ENCODE measurements around the gene CDH20.

CDH20 gene

DNA sequence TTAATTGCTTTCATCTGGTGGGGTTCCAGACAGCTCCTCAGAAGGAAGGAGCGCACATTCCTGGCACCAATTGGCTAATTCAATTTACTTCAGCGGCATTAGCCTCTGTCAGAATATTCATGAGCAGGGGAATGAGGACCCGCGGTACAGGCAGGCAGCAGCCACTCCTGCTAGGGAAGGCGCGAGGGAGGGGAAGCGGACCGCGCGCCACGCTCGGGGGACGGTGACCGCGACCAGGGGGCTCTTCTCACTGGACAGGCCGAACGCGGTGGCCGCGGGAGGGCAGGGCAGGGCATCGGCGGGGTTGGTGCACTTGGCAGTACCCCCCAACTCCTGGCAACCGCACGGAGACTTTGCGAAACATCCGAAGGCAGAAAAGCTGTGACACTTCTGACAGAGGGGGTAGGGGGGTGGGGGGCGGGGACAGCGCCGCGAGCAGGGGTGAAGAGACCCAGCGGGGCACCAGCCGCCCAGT lies at the start of gene CDH20:
Gene CDH20 (plus strand): TSS at position 160 of the 475 bp plus-strand sequence.
- no peak for DNase-seq

DNA sequence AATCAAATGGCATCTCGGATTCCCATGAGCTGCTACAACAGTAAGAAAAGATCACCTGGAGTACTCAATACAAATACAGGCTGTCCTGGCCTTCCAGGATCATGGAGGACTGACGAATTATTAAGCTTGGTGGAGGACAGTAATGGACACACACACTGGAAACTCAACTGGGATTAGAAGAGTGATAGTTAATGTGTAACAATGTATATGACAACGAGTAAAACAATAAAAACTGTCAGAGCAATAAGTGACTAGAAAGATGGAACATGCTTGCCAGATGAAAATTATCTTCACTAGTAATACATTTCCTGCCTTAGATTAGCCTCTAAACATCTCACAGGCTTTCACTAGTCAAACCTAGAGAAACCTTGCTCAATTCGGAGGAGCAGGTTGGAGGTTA lies 49.2 kb upstream of the CDH20 start:
- no peak for DNase-seq

DNA sequence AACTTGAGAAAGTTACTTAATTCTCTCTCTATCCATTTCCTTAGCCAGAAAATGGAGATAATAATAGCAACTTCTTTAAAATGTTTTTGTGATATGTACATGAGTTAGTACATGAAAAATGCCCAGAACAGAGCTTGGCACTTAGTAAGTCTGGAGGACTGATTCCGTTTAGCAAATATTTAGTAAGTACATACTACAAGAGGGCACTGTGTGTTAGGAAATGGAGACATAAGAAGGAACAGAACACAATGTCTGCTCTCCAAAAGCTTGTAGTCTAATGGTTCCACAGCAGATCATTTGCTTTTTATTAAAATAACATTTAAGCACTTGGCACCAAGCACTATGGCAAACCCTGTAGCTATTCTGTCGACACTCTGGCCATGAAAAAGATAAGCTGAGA lies 47.5 kb upstream of the CDH20 start:
- DNase-seq, result no peak

DNA sequence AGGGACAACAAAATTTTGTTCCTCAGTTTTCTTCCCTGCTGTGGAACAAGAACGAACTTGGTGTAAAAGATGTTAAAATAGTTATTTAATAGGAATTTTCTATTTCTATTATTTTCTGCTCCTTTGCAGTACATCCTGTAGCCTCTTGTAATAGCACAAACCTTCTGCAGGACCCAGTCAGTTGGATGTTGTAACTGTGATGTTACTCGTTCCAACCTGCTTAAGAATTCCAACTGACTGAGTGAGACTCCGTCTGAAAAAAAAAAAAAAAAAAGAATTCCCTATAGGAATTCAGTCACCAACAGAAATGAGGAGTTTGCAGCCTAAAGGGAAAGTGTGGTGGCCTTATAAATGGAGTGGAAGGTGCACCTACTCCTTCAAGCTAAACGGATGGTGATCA lies 46.4 kb upstream of the CDH20 start:
- no peak for DNase-seq

DNA sequence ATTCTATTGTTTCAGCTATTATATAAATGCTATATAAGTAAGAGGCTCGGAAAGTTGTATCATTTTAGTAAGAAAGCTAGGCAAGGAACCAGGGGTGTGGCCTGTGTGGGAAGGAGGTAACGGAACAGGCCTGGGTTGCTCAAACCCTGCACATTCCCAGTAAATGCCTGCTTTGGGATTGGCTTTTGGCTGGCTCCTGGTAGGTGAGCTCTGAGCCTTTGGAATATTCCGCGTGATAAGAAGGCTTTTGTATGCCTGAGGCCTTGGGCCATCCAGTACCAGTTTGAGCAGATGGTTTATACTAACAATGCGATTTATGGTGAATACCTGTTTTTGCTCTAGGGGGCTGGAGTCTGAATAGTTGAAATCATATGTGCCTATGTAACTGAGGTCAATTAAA lies 42.6 kb upstream of the CDH20 start:
- no peak for DNase-seq

DNA sequence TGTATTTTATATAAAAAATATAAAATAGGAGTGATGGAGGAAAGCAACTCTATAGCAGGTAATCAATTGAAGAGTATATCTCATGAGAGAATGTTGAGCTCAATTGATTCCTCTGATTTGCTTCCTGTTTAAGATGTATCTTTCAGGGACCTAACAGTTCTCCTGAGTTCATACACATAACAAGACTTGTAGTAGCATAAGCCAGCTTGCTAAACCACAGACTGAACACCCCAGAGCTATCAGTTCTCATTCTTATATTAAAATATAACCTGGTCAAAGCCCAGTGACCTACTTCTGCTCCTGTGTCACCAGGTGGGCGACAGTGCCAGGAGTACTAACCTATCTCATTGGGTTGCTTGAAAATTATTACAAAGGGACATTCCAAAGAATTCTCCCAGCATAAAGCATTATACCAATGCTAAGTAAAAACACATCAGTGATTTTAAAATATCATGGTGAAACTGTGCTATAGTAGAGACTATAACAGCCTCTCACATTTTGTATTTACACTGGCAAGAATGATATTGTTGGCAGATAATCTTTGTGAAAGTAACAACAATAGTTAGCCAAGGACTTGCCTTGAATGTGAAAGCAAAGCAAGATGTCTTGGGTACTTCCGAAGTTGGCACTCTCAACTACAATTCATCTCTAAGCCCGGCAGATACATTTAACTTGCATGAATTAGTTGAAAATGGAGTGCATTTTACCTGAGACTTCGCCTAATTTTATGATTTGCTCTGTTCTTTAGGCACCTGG lies 40.8 kb upstream of the CDH20 start:
- no peak for DNase-seq

DNA sequence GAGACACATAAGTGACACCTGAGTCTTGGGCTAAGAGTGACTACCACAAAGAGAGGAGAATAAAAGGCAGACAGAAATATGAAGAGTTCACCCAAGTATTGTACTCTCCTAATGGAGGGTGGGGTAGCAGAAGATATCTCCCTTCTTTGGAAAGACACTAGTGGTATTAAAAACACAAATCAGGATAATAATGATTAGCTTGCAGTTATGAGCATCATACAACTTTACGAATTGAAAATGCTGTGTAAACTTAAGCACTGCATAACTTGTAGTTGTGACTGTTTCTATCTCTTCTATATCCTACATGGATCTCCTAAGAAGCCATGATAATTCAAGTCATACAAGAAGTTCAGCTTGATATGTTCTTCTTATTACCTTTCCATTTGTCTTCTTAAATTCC lies 38.1 kb upstream of the CDH20 start:
- DNase-seq, result no peak

DNA sequence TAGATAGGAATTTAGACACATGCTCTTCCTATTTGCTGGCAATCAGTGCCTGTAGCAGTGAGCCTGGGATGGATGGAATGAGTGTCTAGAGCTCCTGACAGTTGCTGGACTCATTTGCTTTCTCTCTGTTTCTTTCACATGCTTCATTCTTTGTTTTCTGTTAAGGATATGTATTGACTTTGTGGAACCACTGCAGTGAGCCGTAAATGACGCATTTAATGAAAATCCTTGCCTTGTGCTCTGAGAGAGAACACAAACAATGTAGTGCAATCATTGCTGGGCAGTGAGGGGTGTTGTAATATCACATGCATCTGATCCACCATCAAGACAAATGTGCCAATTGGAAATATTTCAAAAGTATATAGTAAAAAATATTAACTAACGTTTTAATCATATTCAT lies 25.2 kb upstream of the CDH20 start:
- DNase-seq, result no peak

DNA sequence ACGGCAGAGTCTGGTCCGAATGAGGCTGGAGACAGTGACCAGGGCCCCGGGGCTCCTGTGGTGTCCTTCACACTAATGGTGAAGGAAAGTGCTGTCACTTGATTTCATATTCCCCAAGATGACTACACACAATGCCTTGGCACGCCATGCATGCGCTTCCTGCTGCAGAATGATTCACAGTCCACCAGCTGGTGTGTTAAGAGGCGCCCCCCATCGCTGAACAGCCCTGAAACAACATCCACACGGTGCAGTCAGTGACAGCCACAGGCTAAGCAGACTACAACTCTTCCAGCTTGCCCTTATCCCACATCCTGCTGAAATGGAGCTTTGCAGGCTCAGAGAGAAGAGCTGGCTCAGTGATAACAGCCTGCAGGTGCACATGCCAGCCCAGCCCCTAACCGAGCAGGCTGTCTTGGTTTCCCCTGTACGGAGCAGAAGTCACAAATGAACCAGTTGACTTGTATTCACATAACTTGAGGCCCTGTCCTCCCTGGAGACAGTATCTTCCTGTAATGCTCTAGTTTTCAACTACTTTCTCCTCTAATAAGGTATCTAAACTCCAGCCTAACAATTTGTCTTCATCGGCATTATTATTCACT lies 24.3 kb upstream of the CDH20 start:
- no peak for DNase-seq

DNA sequence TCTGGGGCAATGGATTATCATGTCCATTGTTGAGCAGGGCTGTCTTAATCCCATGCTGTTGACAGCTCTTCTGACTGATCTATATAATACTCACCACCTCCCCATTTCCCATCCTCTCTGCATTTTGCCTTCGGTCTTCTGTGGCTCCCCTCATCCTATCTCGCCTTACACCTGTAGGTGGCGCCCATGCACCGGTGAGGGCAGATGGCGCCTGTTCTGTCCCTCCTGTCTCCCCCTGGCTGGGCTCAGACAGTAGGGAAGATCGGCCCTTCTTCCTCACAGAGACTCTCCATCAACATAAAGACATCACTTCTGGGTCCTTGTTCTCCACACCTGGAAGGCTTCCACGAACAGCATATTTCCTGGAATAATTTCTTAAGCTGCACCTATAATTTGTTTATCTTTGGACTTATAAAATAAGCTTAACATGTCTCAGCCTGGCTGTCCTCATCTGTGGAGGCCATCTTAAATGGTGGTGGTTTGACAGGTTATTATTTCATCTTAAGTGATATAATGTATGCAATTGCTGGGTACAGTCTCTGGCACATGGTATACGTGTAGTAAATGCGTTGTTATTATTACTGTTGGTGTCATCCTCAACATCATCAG lies 10.9 kb upstream of the CDH20 start:
- DNase-seq, result peak; percentile 21

DNA sequence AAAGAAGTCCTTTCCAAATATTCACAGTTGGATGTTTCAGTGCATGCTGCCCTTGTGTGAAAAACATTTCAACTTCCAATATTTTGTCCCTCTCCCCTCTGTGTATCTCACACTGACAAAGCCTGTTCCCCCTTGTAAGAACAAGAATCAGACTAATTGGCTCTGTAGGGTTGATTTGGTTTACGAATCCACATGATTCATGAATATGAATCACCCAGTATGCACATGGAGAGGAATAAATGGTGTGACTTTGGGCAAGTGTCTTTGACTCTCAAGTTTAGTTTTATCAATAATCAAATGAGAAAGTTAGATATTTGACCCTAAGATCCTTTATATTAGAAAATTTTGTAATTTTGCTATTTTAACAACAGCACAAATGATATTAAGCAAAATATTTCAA lies 9.3 kb upstream of the CDH20 start:
- DNase-seq, result no peak

DNA sequence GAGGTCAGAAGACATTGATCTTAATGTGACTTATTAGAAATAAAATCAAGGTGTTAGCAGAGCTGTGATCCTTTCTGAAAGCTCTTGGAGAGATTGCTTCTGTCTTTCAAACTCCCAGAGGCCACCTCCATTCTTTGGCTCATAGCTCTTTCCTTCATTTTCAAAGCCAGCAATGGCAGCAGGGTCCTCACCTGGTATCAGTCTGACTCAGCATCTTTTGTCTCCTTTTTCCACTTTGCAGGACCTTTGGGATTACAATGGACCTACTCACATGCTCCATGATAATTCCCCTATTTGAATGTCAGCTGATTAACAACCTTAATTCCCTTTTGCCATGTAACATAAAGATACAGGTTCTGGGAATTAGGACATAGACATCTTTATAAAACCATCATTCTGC lies 6.8 kb upstream of the CDH20 start:
- no peak for DNase-seq

DNA sequence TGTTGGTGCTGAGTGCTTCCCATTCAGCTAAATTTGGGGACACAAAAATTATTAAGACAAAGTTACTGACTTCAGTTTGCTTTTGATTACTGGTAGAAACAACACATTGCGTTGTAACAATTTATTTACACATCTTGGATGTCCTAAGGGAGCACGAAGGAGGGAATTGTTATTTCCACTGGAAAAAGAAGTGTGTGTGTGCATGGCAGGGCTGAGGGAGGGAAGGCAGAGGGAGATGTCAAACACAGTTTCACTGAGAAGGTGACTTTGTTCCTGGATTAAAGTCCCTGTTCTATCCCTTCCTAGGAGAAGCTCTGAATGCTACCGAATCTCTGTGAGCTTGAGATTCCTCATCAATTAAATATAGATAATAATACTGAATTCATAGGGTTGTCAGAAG lies 3.8 kb upstream of the CDH20 start:
- no peak for DNase-seq

DNA sequence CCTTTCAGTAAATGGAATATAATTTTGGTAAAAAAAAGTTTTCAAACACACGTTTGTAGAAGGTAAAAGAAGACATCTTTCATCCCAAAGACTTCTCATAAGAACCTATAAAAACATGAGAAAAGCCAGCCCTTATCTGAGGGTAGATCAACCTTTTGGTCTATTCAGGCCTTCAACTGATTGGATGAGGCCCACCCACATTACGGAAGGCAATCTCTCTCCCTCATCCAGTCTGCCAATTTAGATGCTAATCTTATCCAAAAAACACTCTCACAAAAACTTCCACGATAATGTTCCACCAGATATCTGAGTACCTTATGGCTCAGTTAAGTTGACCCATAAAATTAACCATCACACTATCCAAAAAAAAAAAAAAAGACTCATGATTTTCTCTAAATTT lies 2.2 kb upstream of the CDH20 start:
- DNase-seq, result no peak

DNA sequence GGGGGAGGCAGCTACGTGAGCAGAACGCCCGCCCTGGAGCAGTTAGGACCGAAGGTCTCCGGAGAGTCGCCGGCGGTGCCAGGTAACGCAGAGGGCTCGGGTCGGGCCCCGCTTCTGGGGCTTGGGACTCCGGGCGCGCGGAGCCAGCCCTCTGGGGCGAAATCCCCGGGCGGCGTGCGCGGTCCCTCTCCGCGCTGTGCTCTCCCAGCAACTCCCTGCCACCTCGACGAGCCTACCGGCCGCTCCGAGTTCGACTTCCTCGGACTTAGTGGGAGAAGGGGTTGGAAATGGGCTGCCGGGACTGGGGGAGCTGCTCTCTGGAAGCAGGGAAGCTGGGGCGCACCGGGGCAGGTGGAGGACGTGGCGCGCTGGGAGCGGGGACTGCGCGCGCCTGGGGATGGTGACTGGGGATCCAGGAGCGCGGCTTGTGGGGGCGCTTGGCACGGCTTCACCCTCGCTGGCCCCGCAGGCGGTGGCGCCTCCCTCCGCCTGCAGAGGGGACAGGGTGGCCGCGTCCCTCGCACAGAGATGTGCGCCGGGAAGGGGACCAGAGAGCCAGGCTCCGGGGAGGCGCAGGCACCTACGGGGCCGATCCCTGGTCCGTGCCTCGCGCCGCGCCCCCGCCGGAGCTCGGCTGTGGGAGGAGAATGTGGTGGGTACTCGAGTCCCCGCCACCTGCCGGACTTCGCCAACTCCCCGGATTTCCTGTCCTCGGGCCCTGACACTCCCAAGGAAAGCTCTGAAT lies 688 bp downstream of the CDH20 start:
- DNase-seq, result no peak

DNA sequence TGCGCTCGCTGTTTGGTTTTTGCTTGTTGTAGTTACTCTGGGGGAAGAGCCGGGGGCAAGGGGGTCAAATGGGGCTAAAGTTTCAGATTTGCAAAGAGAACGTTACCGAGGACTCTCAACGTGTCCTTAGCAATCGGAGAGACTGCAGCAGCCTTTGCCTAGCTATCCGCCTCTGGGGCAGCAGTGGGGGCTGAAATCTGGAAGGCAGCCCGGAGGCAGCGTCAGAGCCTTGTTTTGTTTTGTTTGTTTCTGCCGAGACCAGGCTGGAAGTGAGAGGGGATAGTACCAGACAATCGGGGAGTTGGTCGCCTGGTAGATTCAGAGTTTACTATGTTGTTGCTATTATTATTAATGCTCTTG lies 1.2 kb downstream of the CDH20 start:
- no peak for DNase-seq

DNA sequence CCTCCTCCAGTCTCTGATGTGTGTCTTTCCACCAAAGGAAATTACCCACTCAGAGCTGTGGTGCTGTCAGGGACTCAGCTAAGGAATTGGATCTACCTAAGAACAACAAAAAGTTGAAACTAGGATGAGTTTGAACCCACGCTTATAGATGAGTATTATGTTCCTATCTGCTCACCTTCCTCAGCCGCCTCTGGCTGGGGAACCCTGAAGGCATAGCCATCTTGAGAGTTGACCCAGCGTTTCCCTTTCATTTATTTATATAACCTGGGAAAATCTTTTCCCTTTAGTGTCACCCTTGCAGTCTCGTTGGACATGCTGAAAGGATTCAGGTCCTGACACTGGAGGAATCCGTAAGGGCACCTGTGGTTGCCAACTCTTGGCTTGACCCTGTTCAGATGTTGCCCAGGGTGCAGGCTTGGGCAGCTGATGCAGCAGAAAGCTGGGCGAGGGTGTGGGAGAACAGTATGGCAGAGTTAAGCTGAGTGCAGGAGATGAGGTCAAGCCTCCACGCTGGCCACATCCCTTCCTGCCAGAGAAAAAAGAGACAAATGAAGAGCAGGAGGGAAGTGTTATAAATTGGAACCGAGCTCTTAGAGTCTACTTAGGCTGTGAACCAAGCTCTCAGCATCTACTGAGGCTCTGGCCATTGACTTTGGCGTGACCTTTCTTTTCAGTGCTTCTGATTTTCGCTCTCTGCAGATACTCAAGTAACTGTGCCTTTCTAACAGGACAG lies 1.9 kb downstream of the CDH20 start:
- DNase-seq, result no peak

DNA sequence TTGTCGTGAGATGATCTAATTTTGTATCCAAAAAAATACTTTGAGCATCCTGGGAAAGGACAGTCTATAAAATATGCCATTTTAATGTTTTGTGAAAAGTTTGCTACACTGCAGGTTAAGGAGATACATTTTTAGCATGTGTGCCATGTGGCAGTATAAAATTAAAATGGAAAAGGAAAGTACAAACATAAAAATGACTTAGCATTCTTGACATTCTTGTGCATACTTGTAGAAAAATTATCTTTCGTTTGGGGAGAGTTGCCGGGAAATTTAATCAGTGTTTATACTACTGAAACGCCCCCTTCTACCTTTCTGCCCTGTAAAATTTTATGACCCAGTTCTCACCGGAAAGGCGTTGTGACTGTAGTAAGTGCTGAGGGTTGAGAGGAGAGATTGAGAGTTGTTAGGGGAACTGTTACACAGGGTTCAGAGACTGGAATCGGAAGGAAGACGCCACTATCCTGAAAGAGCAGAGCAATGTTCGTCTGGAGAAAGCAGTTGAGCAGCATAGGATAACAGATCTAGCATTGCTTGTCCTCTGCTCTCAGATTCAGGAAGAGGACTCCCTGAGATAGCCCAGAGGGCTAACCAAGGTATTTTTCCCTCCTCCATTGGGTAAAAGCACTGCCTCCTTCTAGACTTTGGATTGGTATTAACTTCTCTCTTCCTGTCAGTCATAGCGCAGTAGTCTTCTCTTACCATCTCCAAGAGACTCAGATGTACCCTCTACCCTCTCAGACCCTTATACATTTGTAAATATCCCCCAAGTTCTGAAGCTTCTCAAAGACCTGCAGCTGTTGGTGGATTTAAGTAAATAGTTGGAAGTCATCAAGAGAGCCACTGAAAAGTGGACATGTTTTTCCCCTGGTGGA lies 2.7 kb downstream of the CDH20 start:
- no peak for DNase-seq

DNA sequence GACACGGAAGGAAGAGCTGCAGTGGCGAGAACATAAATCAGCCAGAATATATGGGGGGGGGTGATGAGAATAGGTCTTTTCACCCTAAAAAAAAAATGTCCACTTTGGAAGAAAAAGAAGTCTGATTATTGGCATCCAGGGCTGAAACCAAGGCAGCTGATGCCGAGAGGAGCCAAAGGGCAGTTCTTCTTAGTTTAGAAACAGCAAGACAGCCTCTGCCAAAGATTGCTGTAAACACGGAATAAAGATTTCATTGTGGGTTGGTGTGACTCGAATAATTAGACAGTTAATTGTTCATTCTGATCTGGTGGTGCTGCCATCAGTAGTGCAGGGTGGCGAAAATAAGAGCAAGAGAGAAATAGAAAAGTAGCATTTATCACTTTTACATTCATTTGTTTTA lies 3.5 kb downstream of the CDH20 start:
- DNase-seq, result no peak

DNA sequence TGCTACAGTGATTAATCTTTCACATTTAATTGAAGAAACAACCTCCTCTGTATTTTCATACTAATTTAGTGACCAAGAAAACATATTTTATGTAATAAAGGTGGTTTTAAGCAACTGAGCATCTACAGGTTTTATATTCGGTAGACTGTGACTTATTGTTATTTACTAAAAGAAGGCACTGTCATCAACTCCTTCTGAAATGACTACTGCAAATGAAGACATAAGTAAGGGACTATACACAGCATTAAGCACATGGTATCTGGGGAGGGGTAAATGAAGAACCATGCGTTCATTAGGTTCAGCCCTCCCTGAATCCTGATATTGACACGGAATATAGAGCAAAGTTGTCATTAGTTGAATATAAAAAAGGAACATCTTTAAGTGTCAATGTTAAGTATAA lies 4.3 kb downstream of the CDH20 start:
- DNase-seq, result no peak

DNA sequence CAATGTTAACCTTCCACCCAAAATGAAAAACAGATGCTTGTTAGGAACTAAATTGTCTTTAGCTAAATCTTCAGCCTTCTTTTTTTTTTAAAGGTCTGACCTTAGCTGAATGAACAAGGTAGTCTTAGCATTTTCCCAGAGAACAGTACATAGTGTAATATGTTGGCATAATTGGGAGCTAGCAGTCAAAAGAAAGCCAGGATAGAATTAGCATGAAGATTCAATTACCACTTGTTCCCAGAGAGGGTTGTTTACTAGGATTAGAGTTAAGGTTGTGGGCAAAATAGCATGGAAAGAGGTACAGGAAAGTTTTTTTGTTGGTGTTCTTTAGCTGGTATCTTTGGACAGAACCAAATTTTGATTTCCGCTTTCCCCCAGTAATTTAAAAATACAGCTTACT lies 6.9 kb downstream of the CDH20 start:
- no peak for DNase-seq

DNA sequence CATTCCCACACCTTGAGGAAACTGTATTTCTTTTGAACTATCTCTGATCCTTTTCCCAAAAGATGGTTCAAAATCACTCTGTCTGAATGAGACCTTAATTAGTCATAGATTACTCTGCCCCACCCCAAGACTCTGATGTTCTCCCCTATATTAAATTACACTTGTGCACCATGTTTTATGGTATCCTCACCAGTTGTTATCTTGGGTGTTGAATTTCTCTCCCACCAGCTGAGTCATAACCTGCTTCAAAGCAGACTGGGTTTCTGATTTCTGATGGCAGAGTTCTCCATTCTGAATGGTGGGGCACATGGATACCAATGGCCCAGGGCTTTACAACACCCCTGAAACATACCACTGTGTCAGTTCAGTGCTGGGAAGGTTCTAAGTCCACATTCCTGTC lies 15.0 kb downstream of the CDH20 start:
- DNase-seq, result no peak

All from NCI-H2081 treated with DMSO at 0.1 percent for 48 hours (cell line).